ENCODE results near the gene CCDC70. TPM values are rescaled to one million over a fixed set of nuclear protein-coding genes. Genes with fewer than 3 reads are reported as not detected.

CCDC70 gene
- total RNA-seq, 1 experiment from 2014 or later, result not detected

GRCh38 chr13:51858433-51859247 lies 3.1 kb upstream of the CCDC70 start:
- Histone ChIP-seq H3K4me3 (ENCODE audit: low read length) (no peak overlapping the region), H3K79me2 (ENCODE audit: low read length) (no peaks in the 10 kb centered on the region), H3K27me3 (ENCODE audit: low read length) (no peaks in the 10 kb centered on the region), H3K9ac (ENCODE audit: low read length) (no peak overlapping the region), H3K4me1 (ENCODE audit: low read length) (peaks cover 5% of the 10 kb centered on the region; the same call in 1 of the 2 replicates), H3K9me3 (ENCODE audit: low read length) (no peaks in the 10 kb centered on the region), H3K27ac (ENCODE audit: low read length) (no peak overlapping the region), H2AFZ (ENCODE audit: low read length) (no peak overlapping the region), H4K20me1 (ENCODE audit: insufficient read depth, low read depth, low read length) (no peaks in the 10 kb centered on the region), H3K4me2 (ENCODE audit: low read depth, low read length, poor library complexity, severe bottlenecking) (no peak overlapping the region), H3K9me2 (replicated peaks; ENCODE audit: insufficient read depth, low read length) (no peaks in the 10 kb centered on the region), H3K36me3 (ENCODE audit: insufficient read depth, low read length) (no peaks in the 10 kb centered on the region)
- no peak for DNase-seq

GRCh38 chr13:51862957-51863356 lies 1.2 kb downstream of the CCDC70 start:
- Histone ChIP-seq H3K9ac (ENCODE audit: low read length) (no peak overlapping the region), H3K27ac (ENCODE audit: low read length) (no peak overlapping the region), H3K9me3 (ENCODE audit: low read length) (no peaks in the 10 kb centered on the region), H3K4me3 (ENCODE audit: low read length) (no peak overlapping the region), H3K79me2 (ENCODE audit: low read length) (no peaks in the 10 kb centered on the region), H3K9me2 (replicated peaks; ENCODE audit: insufficient read depth, low read length) (no peaks in the 10 kb centered on the region), H3K4me2 (ENCODE audit: low read depth, low read length, poor library complexity, severe bottlenecking) (no peak overlapping the region), H2AFZ (ENCODE audit: low read length) (no peak overlapping the region), H3K27me3 (ENCODE audit: low read length) (no peaks in the 10 kb centered on the region), H4K20me1 (ENCODE audit: insufficient read depth, low read depth, low read length) (no peaks in the 10 kb centered on the region), H3K36me3 (ENCODE audit: insufficient read depth, low read length) (no peaks in the 10 kb centered on the region), H3K4me1 (ENCODE audit: low read length) (no peaks in the 10 kb centered on the region)
- no peak for DNase-seq

GRCh38 chr13:51865838-51866237 lies 4.1 kb downstream of the CCDC70 start:
- H4K20me1 ChIP-seq (ENCODE audit: insufficient read depth, low read depth, low read length), result no peaks in the 10 kb centered on the region
- H3K4me2 ChIP-seq (ENCODE audit: low read depth, low read length, poor library complexity, severe bottlenecking), result no peak overlapping the region
- H3K9me2 ChIP-seq (replicated peaks; ENCODE audit: insufficient read depth, low read length), result no peaks in the 10 kb centered on the region
- H3K36me3 ChIP-seq (ENCODE audit: insufficient read depth, low read length), result no peaks in the 10 kb centered on the region
- no peak overlapping the region for H3K9ac ChIP-seq (ENCODE audit: low read length)
- no peak overlapping the region for H3K27ac ChIP-seq (ENCODE audit: low read length)
- no peaks in the 10 kb centered on the region for H3K4me1 ChIP-seq (ENCODE audit: low read length)
- H3K9me3 ChIP-seq (ENCODE audit: low read length), result no peaks in the 10 kb centered on the region
- no peak overlapping the region for H2AFZ ChIP-seq (ENCODE audit: low read length)
- H3K79me2 ChIP-seq (ENCODE audit: low read length), result no peaks in the 10 kb centered on the region
- DNase-seq, result no peak
- no peaks in the 10 kb centered on the region for H3K27me3 ChIP-seq (ENCODE audit: low read length)
- no peak overlapping the region for H3K4me3 ChIP-seq (ENCODE audit: low read length)

GRCh38 chr13:51867062-51867461 lies 5.3 kb downstream of the CCDC70 start:
- H3K27me3 ChIP-seq (ENCODE audit: low read length), result no peaks in the 10 kb centered on the region
- H4K20me1 ChIP-seq (ENCODE audit: insufficient read depth, low read depth, low read length), result no peaks in the 10 kb centered on the region
- H3K36me3 ChIP-seq (ENCODE audit: insufficient read depth, low read length), result no peaks in the 10 kb centered on the region
- H3K27ac ChIP-seq (ENCODE audit: low read length), result no peak overlapping the region
- no peak overlapping the region for H3K4me3 ChIP-seq (ENCODE audit: low read length)
- peaks cover 6% of the 10 kb centered on the region for H3K4me1 ChIP-seq (ENCODE audit: low read length)
- H3K79me2 ChIP-seq (ENCODE audit: low read length), result no peaks in the 10 kb centered on the region
- H3K9ac ChIP-seq (ENCODE audit: low read length), result no peak overlapping the region
- no peaks in the 10 kb centered on the region for H3K9me3 ChIP-seq (ENCODE audit: low read length)
- H2AFZ ChIP-seq (ENCODE audit: low read length), result no peak overlapping the region
- no peak overlapping the region for H3K4me2 ChIP-seq (ENCODE audit: low read depth, low read length, poor library complexity, severe bottlenecking)
- H3K9me2 ChIP-seq (replicated peaks; ENCODE audit: insufficient read depth, low read length), result no peaks in the 10 kb centered on the region
- no peak for DNase-seq

GRCh38 chr13:51869916-51870315 lies 8.1 kb downstream of the CCDC70 start:
- no peaks in the 10 kb centered on the region for H3K27me3 ChIP-seq (ENCODE audit: low read length)
- no peak overlapping the region for H3K4me2 ChIP-seq (ENCODE audit: low read depth, low read length, poor library complexity, severe bottlenecking)
- H3K27ac ChIP-seq (ENCODE audit: low read length), result no peak overlapping the region
- no peaks in the 10 kb centered on the region for H3K9me3 ChIP-seq (ENCODE audit: low read length)
- H2AFZ ChIP-seq (ENCODE audit: low read length), result no peak overlapping the region
- no peaks in the 10 kb centered on the region for H3K79me2 ChIP-seq (ENCODE audit: low read length)
- DNase-seq, result no peak
- no peaks in the 10 kb centered on the region for H3K36me3 ChIP-seq (ENCODE audit: insufficient read depth, low read length)
- H3K9me2 ChIP-seq (replicated peaks; ENCODE audit: insufficient read depth, low read length), result no peaks in the 10 kb centered on the region
- no peak overlapping the region for H3K4me3 ChIP-seq (ENCODE audit: low read length)
- peaks cover 25% of the 10 kb centered on the region for H3K4me1 ChIP-seq (ENCODE audit: low read length)
- no peaks in the 10 kb centered on the region for H4K20me1 ChIP-seq (ENCODE audit: insufficient read depth, low read depth, low read length)
- H3K9ac ChIP-seq (ENCODE audit: low read length), result no peak overlapping the region

- Histone ChIP-seq H3K27ac (ENCODE audit: low read length) (no peak overlapping the region), H2AFZ (ENCODE audit: low read length) (no peak overlapping the region), H3K9me2 (replicated peaks; ENCODE audit: insufficient read depth, low read length) (no peaks in the 10 kb centered on the region), H4K20me1 (ENCODE audit: insufficient read depth, low read depth, low read length) (no peaks in the 10 kb centered on the region), H3K4me1 (ENCODE audit: low read length) (peaks cover 32% of the 10 kb centered on the region), H3K9me3 (ENCODE audit: low read length) (no peaks in the 10 kb centered on the region), H3K27me3 (ENCODE audit: low read length) (no peaks in the 10 kb centered on the region), H3K4me3 (ENCODE audit: low read length) (no peak overlapping the region), H3K79me2 (ENCODE audit: low read length) (no peaks in the 10 kb centered on the region), H3K4me2 (ENCODE audit: low read depth, low read length, poor library complexity, severe bottlenecking) (no peak overlapping the region), H3K9ac (ENCODE audit: low read length) (no peak overlapping the region), H3K36me3 (ENCODE audit: insufficient read depth, low read length) (no peaks in the 10 kb centered on the region)
- no peak for DNase-seq
These were observed 8.8 kb downstream of the CCDC70 start for GRCh38 chr13:51870616-51871015.

GRCh38 chr13:51873117-51873798 lies 11.5 kb downstream of the CCDC70 start:
- no peak overlapping the region for H3K9ac ChIP-seq (ENCODE audit: low read length)
- H3K36me3 ChIP-seq (ENCODE audit: insufficient read depth, low read length), result no peaks in the 10 kb centered on the region
- H3K9me3 ChIP-seq (ENCODE audit: low read length), result no peaks in the 10 kb centered on the region
- H2AFZ ChIP-seq (ENCODE audit: low read length), result no peak overlapping the region
- H3K9me2 ChIP-seq (replicated peaks; ENCODE audit: insufficient read depth, low read length), result no peaks in the 10 kb centered on the region
- H3K79me2 ChIP-seq (ENCODE audit: low read length), result no peaks in the 10 kb centered on the region
- H3K4me1 ChIP-seq (ENCODE audit: low read length), result peaks cover 58% of the 10 kb centered on the region
- H4K20me1 ChIP-seq (ENCODE audit: insufficient read depth, low read depth, low read length), result no peaks in the 10 kb centered on the region
- no peak overlapping the region for H3K4me2 ChIP-seq (ENCODE audit: low read depth, low read length, poor library complexity, severe bottlenecking)
- H3K27me3 ChIP-seq (ENCODE audit: low read length), result no peaks in the 10 kb centered on the region
- no peak for DNase-seq
- no peak overlapping the region for H3K4me3 ChIP-seq (ENCODE audit: low read length)
- H3K27ac ChIP-seq (ENCODE audit: low read length), result no peak overlapping the region

GRCh38 chr13:51873837-51874236 lies 12.1 kb downstream of the CCDC70 start:
- no peaks in the 10 kb centered on the region for H3K9me2 ChIP-seq (replicated peaks; ENCODE audit: insufficient read depth, low read length)
- H3K9ac ChIP-seq (ENCODE audit: low read length), result no peak overlapping the region
- H3K4me2 ChIP-seq (ENCODE audit: low read depth, low read length, poor library complexity, severe bottlenecking), result peak overlapping the region; percentile 60
- no peaks in the 10 kb centered on the region for H4K20me1 ChIP-seq (ENCODE audit: insufficient read depth, low read depth, low read length)
- H3K4me3 ChIP-seq (ENCODE audit: low read length), result no peak overlapping the region
- H3K27me3 ChIP-seq (ENCODE audit: low read length), result no peaks in the 10 kb centered on the region
- no peaks in the 10 kb centered on the region for H3K9me3 ChIP-seq (ENCODE audit: low read length)
- peak; percentile 50 for DNase-seq
- no peaks in the 10 kb centered on the region for H3K36me3 ChIP-seq (ENCODE audit: insufficient read depth, low read length)
- no peaks in the 10 kb centered on the region for H3K79me2 ChIP-seq (ENCODE audit: low read length)
- peak overlapping the region; percentile 54; the same call in 1 of the 2 replicates for H2AFZ ChIP-seq (ENCODE audit: low read length)
- H3K4me1 ChIP-seq (ENCODE audit: low read length), result peaks cover 63% of the 10 kb centered on the region
- no peak overlapping the region for H3K27ac ChIP-seq (ENCODE audit: low read length)
